ENCODE results near the gene IDI2. TPM values are rescaled to one million over a fixed set of nuclear protein-coding genes. Genes with fewer than 3 reads are reported as not detected.
"Not testable (repeated sequence)": the region's sequence is repeated elsewhere in the genome, so short reads cannot be mapped to it uniquely, and the experiment has no call there.

Gene IDI2
- total RNA-seq, 4 donors from 2014 or later, result not detected

DNA sequence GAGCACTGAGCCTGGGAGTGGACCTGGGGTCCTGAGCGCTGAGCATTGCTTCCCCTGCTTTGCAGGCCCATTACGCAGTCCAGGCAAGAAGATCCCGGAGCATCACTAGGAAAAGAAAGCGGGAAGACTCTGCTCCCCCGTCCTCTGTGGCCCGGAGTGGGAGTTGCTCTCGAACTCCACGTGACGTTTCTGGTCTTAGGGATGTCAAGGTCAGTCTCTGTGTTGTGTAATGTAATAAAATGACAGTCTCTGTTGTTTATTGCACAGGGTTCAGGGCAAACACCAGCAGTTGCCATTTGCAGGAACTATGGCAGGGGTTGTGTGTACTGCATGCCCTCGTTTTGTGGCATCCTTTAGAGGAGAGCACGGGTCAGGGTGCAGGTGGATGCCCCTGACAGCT is 10.0 kb downstream of the IDI2 start:
- Histone ChIP-seq H3K36me3 (peaks cover 0 to 91% (median 0%) of the 10 kb centered on the region in 3 donors), H3K27ac (no peak overlapping the region), H3K4me3 (no peak overlapping the region), H3K4me1 (no peaks in the 10 kb centered on the region), H3K27me3 (no peaks in the 10 kb centered on the region), H3K9me3 (no peaks in the 10 kb centered on the region)
- TF ChIP-seq, protein P1, sequence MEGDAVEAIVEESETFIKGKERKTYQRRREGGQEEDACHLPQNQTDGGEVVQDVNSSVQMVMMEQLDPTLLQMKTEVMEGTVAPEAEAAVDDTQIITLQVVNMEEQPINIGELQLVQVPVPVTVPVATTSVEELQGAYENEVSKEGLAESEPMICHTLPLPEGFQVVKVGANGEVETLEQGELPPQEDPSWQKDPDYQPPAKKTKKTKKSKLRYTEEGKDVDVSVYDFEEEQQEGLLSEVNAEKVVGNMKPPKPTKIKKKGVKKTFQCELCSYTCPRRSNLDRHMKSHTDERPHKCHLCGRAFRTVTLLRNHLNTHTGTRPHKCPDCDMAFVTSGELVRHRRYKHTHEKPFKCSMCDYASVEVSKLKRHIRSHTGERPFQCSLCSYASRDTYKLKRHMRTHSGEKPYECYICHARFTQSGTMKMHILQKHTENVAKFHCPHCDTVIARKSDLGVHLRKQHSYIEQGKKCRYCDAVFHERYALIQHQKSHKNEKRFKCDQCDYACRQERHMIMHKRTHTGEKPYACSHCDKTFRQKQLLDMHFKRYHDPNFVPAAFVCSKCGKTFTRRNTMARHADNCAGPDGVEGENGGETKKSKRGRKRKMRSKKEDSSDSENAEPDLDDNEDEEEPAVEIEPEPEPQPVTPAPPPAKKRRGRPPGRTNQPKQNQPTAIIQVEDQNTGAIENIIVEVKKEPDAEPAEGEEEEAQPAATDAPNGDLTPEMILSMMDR (IDR thresholded peaks at IDR 0.05), result no peak
- TF ChIP-seq POLR2A (IDR thresholded peaks at IDR 0.05), result no peak
- DNase-seq, result no peak

DNA sequence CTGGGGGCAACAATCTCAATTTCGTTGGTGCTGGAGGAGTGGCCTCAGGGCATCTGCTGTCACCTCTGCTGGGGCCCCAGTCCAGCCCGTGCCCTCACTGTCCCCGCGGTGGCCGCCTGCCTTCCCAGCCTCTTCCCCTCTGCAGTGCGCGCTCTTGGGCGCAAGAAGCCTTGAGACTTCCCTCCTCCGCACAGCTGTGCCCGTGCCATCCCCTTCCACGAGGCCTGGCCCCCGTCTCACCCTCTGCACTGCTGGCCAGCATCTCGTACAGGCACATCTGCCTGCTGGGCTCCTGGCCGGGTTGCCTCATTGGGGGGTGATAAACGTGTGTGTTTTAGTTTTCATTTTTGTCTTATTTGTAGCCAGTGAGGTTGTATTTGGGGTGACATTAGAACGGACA is 14.0 kb downstream of the IDI2 start:
- Histone ChIP-seq H3K4me1 (no peaks in the 10 kb centered on the region), H3K4me3 (no peak overlapping the region), H3K36me3 (peaks cover 0 to 98% (median 0%) of the 10 kb centered on the region in 3 donors), H3K27ac (no peak overlapping the region), H3K9me3 (no peaks in the 10 kb centered on the region), H3K27me3 (no peaks in the 10 kb centered on the region)
- no peak for DNase-seq
- TF ChIP-seq, protein P1 (IDR thresholded peaks at IDR 0.05), result no peak
- no peak for TF ChIP-seq POLR2A (IDR thresholded peaks at IDR 0.05)

DNA sequence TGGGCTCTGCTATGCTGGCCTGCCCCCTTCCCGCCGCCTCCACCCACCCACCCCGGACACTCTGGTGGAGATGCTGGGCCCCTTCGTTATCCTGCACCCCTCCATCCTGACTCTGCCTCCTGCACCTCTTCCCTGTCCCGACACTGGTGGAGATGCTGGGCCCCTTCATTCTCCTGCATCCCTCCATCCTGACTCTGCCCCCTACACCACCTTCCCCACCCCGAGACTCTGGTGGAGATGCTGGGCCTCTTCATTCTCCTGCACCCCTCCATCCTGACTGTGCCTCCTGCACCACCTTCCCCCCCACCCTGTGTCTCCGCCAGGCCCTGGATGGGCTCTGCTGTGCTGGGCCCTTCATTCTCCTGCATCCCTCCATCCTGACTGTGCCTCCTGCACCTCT is 15.0 kb downstream of the IDI2 start:
- H3K9me3 ChIP-seq, result no peaks in the 10 kb centered on the region
- no peak for DNase-seq
- H3K4me1 ChIP-seq, result no peaks in the 10 kb centered on the region
- no peaks in the 10 kb centered on the region for H3K27me3 ChIP-seq
- H3K36me3 ChIP-seq, result peaks cover 0 to 98% (median 0%) of the 10 kb centered on the region in 3 donors
- H3K4me3 ChIP-seq, result no peak overlapping the region
- H3K27ac ChIP-seq, result no peak overlapping the region
- no peak for TF ChIP-seq POLR2A (IDR thresholded peaks at IDR 0.05)
- TF ChIP-seq, protein P1 (IDR thresholded peaks at IDR 0.05), result no peak

DNA sequence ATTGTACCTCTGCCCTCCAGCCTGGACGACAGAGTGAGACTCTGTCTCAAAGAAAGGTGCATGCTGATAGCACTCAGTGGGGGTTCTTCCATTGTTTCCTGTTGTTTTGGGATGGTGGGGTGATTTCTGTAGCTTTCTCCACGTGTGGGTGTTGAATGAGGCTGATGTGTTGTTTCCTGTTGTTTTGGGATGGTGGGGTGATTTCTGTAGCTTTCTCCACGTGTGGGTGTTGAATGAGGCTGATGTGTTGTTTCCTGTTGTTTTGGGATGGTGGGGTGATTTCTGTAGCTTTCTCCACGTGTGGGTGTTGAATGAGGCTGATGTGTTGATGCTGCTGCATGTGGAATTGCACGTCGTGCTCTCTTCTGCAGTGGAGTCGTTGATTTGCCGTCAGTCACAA is 15.7 kb downstream of the IDI2 start:
- not testable (repeated sequence) for H3K4me3 ChIP-seq, H3K27me3 ChIP-seq, DNase-seq, H3K9me3 ChIP-seq, H3K4me1 ChIP-seq, H3K27ac ChIP-seq
- peaks cover 0 to 100% (median 0%) of the 10 kb centered on the region in 3 donors for H3K36me3 ChIP-seq

DNA sequence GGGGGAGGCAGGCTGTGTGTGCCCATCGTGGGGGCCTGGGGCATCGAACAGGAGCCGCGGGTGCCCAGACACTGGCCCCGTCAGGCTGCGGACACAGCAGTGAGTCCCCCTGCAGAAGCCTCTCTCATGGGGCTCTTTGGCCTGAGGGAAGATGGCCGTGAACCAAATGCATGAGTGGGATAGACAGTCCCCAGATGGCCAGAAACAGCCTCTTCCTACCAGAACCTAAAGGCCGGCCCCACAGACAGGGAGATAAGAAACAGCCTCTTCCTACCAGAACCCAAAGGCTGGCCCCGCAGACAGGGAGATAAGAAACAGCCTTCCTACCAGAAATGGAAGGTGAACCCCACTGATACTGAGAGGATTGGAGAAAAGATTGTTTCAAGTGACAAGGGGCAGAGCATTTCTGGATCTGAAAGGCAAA is 16.6 kb downstream of the IDI2 start:
- DNase-seq, result no peak
- H3K4me3 ChIP-seq, result no peak overlapping the region
- no peak overlapping the region for H3K27ac ChIP-seq
- H3K4me1 ChIP-seq, result no peaks in the 10 kb centered on the region
- peaks cover 0 to 100% (median 0%) of the 10 kb centered on the region in 3 donors for H3K36me3 ChIP-seq
- no peaks in the 10 kb centered on the region for H3K9me3 ChIP-seq
- no peaks in the 10 kb centered on the region for H3K27me3 ChIP-seq
- TF ChIP-seq, protein P1 (IDR thresholded peaks at IDR 0.05), result no peak
- no peak for TF ChIP-seq POLR2A (IDR thresholded peaks at IDR 0.05)

DNA sequence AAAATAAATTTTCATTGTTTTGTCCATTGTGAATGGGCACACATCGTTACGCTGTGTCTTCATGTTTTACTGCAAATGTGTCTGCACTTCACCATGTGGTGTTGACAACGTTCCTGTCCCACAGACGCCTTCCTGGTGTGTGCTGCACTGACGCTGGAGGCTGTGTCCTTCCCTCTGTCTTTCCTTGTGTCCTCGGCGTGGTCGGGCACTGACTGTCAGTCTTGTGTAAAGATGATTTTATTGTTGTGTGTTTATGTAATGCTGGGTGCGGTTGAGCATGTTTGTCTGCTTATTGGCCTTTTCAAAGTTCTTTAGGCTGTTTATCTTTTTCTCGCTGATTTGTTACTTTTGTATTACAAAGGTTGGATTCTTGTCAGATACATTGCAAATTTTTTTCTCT is 18.1 kb downstream of the IDI2 start:
- H3K4me1 ChIP-seq, result no peaks in the 10 kb centered on the region
- H3K9me3 ChIP-seq, result peaks cover 0 to 3% (median 0%) of the 10 kb centered on the region in 4 donors
- H3K4me3 ChIP-seq, result no peak overlapping the region
- no peaks in the 10 kb centered on the region for H3K27me3 ChIP-seq
- no peak overlapping the region for H3K27ac ChIP-seq
- TF ChIP-seq, protein P1 (IDR thresholded peaks at IDR 0.05), result no peak
- no peak for TF ChIP-seq POLR2A (IDR thresholded peaks at IDR 0.05)
- DNase-seq, result no peak
- H3K36me3 ChIP-seq, result peaks cover 0 to 100% (median 5%) of the 10 kb centered on the region in 3 donors

Measured in Peyer's patch (tissue), 4 donors.